ENCODE measurements around the gene DNAI1.

DNA sequence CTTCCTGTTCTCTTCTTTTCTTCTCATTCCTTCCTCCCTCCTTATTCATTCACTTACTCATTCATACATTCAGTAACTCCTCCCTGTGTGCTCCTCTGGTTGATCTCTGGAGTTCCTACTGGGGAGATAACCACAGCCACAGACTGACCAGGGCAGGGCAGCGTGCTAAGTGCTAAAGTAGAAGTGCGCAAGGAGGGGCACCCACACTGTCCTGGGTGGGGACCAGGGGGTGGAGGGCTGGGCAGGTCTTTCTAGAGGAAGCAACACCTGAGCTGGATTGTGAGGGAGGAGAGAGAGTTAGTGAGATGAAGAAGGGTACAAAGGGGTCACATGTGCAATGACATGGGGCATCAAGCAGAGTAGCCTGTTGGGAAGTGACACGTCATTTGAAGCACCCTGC lies 50.3 kb downstream of the DNAI1 start:
- TF ChIP-seq CTCF (conservative IDR thresholded peaks at IDR 0.05; ENCODE audit: low read depth, low read length): no peak
- no peak for TF ChIP-seq EZH2 (IDR thresholded peaks at IDR 0.05; ENCODE audit: low read length, unreplicated experiment)
- no peak for TF ChIP-seq EZH2phosphoT487 (IDR thresholded peaks at IDR 0.05; ENCODE audit: borderline replicate concordance, low read length)

Measured in PC-3 (cell line).